ENCODE measurements around the gene SND1.

Gene SND1

GRCh38 chr7:128092221-128092620, 440.2 kb downstream of the SND1 start:
- Mint-ChIP-seq H3K27ac (no peak overlapping the region), H3K4me1 (peaks cover 6% of the 10 kb centered on the region), H3K9me3 (no peaks in the 10 kb centered on the region), H3K36me3 (peaks cover 50% of the 10 kb centered on the region), H3K27me3 (no peaks in the 10 kb centered on the region), H3K4me3 (no peak overlapping the region)
- CTCF ChIA-PET: interaction anchor here (0.6 kb wide), 1 partner anchor 20 kb away, joined by 3 read pairs; no protein-coding TSS in a partner anchor
- DNase-seq: no peak

DNA sequence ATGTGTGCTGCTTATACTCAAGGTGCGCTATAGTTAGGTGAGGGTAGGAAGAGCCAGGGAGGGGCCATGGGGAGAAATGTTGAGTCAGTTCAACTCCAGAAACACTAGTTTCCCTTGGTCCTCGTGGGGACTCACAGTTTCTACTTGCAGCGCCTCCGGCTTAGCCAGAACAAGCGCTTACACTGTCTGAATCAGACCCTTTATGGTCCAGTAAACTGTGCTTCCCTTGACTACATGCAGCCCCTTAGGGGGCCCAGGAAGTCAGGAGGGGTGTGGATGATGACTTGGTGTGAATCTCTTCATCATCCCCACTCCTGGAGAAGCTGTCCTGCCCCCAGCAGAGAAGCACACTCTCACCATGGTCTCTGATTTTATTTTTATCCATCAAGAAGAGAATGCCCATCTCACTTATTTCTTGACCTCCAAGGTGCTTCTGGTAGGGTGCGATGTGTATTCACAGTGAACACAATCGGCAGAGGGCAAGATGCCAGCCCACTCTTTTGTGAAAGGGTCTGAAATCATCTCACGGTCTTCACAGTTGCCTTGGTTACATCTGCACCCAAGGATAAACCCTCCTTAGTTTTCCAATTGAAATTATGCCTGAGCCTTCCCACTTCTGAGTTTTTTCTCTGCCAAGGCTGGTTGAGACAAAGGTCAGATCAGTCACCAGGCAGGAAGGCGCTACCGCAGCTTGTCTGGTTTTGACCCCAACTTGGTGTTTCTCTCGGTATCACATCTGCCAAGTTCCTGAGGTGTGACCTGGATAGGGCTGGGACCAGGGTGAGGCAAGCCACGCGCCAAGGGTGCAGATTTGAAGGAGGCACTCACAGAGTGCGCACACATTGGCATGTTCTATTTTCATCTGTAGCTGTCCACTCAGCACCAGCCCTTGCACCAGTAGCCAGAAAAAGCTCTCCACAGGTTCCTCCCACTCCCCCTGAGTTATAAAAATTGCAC, 441.9 kb downstream of the SND1 start:
- Mint-ChIP-seq H3K27ac (peak overlapping the region; percentile 24), H3K9me3 (no peaks in the 10 kb centered on the region), H3K27me3 (no peaks in the 10 kb centered on the region), H3K4me1 (no peaks in the 10 kb centered on the region), H3K36me3 (peaks cover 42% of the 10 kb centered on the region), H3K4me3 (no peak overlapping the region)
- no peak for DNase-seq
- CTCF ChIA-PET: no interaction called here

DNA sequence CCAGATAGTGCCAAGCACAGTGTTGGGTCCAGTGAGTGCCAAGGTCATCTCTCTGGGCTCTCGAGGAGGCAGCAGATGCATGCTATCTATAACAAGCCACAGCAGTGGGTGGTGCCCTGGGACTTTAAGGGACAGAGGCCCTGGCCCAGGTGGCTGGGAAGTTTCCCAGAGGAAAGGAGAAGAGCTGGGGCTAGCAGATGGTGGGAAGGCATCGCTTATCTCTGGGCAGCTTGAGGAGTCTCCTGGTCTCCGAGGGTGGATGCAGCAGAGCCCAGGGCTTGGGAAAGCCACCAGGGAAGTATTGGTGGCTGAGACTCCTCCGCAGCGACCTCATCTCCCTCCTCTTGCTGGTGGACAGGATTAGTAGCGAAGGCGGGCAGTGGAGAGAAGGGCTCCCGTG, 442.7 kb downstream of the SND1 start:
- Mint-ChIP-seq H3K4me3 (no peak overlapping the region), H3K9me3 (no peaks in the 10 kb centered on the region), H3K27me3 (no peaks in the 10 kb centered on the region), H3K36me3 (peaks cover 38% of the 10 kb centered on the region), H3K27ac (no peak overlapping the region), H3K4me1 (no peaks in the 10 kb centered on the region)
- CTCF ChIA-PET: no interaction called here
- DNase-seq: no peak

DNA sequence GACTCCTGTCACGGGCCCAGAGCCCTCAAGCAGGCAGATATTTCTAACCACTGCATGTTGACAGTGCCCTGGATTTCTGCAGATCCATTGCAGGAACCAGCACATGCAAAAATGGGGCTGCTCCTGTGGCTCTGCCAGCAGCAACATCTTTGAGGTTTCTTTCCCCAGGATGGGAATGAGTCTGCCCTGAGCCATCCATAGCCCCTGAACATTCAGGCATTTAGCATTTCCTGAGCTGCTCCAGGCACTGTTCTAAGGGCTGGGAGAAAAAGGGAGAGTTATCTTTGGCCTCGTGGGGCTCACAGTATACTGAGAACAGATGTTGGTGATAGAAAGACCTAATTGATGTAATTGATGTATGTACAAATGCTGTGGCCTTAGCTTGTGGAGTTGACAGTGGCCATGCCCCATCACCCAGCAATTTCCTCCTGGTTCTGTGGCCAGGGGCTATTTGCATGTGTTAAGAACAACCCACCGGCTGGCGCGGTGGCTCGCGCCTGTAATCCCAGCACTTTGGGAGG, 445.3 kb downstream of the SND1 start:
- Mint-ChIP-seq H3K9me3 (no peaks in the 10 kb centered on the region), H3K4me3 (no peak overlapping the region), H3K27ac (no peak overlapping the region), H3K36me3 (peaks cover 20% of the 10 kb centered on the region), H3K4me1 (peaks cover 12% of the 10 kb centered on the region), H3K27me3 (peaks cover under 1% of the 10 kb centered on the region)
- DNase-seq: no peak
- CTCF ChIA-PET: no interaction called here

- H3K27ac Mint-ChIP-seq: no peak overlapping the region
- H3K4me1 Mint-ChIP-seq: peaks cover 20% of the 10 kb centered on the region
Observed at GRCh38 chr7:128098629-128099028, 446.6 kb downstream of the SND1 start.

GRCh38 chr7:128099204-128099671, 447.2 kb downstream of the SND1 start:
- DNase-seq: no peak
- Mint-ChIP-seq H3K27ac (no peak overlapping the region), H3K4me1 (peaks cover 23% of the 10 kb centered on the region), H3K36me3 (peaks cover 12% of the 10 kb centered on the region), H3K4me3 (no peak overlapping the region), H3K9me3 (no peaks in the 10 kb centered on the region), H3K27me3 (peaks cover 18% of the 10 kb centered on the region)
- CTCF ChIA-PET: interaction anchor here (1.0 to 1.6 kb wide), 3 partner anchors 9 to 69 kb away, joined by 3 to 6 read pairs (median 3); no protein-coding TSS in a partner anchor

More at GRCh38 chr7:128098629-128099028, 446.6 kb downstream of the SND1 start:
- CTCF ChIA-PET: interaction anchor here (1.0 to 1.6 kb wide), 4 partner anchors 8 to 112 kb away, joined by 3 to 6 read pairs (median 3); no protein-coding TSS in a partner anchor
- H3K27me3 Mint-ChIP-seq: peaks cover 13% of the 10 kb centered on the region
- H3K4me3 Mint-ChIP-seq: no peak overlapping the region
- peaks cover 12% of the 10 kb centered on the region for H3K36me3 Mint-ChIP-seq
- no peaks in the 10 kb centered on the region for H3K9me3 Mint-ChIP-seq
- DNase-seq: no peak

GRCh38 chr7:128100225-128100948, 448.4 kb downstream of the SND1 start:
- peaks cover 27% of the 10 kb centered on the region for H3K4me1 Mint-ChIP-seq
- H3K4me3 Mint-ChIP-seq: no peak overlapping the region
- CTCF ChIA-PET: no interaction called here

GRCh38 chr7:128100949-128101713, 449.1 kb downstream of the SND1 start:
- Mint-ChIP-seq H3K9me3 (no peaks in the 10 kb centered on the region), H3K4me3 (no peak overlapping the region), H3K27me3 (peaks cover 34% of the 10 kb centered on the region), H3K36me3 (peaks cover 7% of the 10 kb centered on the region), H3K27ac (no peak overlapping the region), H3K4me1 (peaks cover 29% of the 10 kb centered on the region)
- CTCF ChIA-PET: no interaction called here
- DNase-seq: no peak

More at GRCh38 chr7:128100225-128100948, 448.4 kb downstream of the SND1 start:
- Mint-ChIP-seq H3K27me3 (peaks cover 29% of the 10 kb centered on the region), H3K27ac (no peak overlapping the region), H3K36me3 (peaks cover 9% of the 10 kb centered on the region), H3K9me3 (no peaks in the 10 kb centered on the region)
- no peak for DNase-seq

- Mint-ChIP-seq H3K27ac (peak overlapping the region; percentile 77), H3K4me3 (peak overlapping the region; percentile 40), H3K27me3 (peaks cover 34% of the 10 kb centered on the region), H3K9me3 (no peaks in the 10 kb centered on the region), H3K4me1 (peaks cover 44% of the 10 kb centered on the region), H3K36me3 (peaks cover 2% of the 10 kb centered on the region)
- DNase-seq: no peak
- CTCF ChIA-PET: interaction anchor here (0.7 kb wide), 1 partner anchor 68 kb away, joined by 3 read pairs; no protein-coding TSS in a partner anchor
Observed at GRCh38 chr7:128102490-128103291, 450.7 kb downstream of the SND1 start.

GRCh38 chr7:128103498-128104107, 451.6 kb downstream of the SND1 start:
- Mint-ChIP-seq H3K27ac (peak overlapping the region; percentile 78), H3K4me3 (peak overlapping the region; percentile 79), H3K9me3 (no peaks in the 10 kb centered on the region), H3K36me3 (no peaks in the 10 kb centered on the region), H3K4me1 (peaks cover 50% of the 10 kb centered on the region), H3K27me3 (peaks cover 34% of the 10 kb centered on the region)
- CTCF ChIA-PET: interaction anchor here (0.6 to 1.6 kb wide), 3 partner anchors 106 to 395 kb away, joined by 3 read pairs; no protein-coding TSS in a partner anchor
- DNase-seq: peak; percentile 53

DNA sequence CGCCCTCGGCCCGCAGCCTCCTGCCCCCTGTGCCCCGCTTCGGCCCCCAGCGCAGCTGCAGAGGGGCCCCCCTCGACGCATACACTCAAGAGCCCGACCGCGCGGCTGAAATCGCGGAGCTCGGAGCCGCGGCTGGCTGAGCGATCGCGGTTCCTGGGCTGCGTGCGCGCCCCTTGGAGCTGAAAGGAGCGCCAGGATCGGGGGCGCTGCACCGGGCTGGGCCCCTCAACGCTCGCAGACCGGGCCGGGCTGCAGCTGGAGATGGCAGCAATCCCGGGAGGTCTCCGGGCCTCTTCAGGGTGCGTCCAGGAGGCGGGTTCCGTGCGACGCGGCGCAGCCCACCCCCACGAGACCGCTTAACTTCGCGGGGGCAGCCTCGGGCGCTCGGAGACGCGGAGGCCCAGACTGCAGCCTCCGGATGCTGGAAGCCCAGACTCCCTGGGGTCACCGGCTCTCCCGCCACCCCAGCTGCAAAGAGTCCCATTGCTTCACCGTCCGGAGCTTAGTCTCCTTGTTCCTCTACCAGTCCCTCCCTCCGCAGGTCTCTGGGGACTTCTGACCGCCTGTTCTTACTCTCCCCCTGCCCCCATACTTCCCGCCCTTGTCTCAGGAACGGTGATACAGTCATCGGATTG, 452.2 kb downstream of the SND1 start:
- DNase-seq: peak; percentile 38
- Mint-ChIP-seq H3K27me3 (peaks cover 34% of the 10 kb centered on the region), H3K4me1 (peaks cover 57% of the 10 kb centered on the region), H3K27ac (peak overlapping the region; percentile 72), H3K9me3 (no peaks in the 10 kb centered on the region), H3K36me3 (no peaks in the 10 kb centered on the region), H3K4me3 (peak overlapping the region; percentile 79)
- CTCF ChIA-PET: interaction anchor here (0.6 to 1.6 kb wide), 3 partner anchors 106 to 396 kb away, joined by 3 read pairs; no protein-coding TSS in a partner anchor

Data from activated naive CD4-positive, alpha-beta T cell treated with anti-CD3 and anti-CD28 coated beads, Interleukin-2, amount 10 ng/mL, durations not matched to agents 7 days and 5 days (primary cell).